ENCODE measurements around the gene DGKD.

DNA sequence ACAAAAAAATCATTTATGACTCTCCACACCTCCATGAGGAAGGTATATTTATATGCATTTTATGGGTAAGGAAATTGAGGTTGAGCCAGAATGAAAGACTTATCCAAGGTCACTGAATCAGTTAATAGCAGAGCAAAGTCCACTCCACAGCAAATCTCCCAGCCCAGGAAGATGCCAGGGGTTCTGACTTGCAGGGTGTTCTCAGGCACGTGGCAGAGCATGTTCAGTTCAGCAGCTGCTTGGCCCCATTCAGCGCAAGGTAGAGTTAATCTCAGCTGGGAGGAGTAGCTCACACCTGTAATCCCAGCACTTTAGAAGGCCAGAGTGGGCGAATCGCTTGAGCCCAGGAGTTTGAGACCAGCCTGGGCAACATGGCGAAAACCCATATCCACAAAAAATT, 17.8 kb upstream of the DGKD start:
- TF ChIP-seq GATA2 (IDR thresholded peaks at IDR 0.05; ENCODE audit: low read depth, low read length) (no peak), GATA3 (IDR thresholded peaks at IDR 0.05; ENCODE audit: low read depth, low read length) (no peak)

Measured in SH-SY5Y (cell line).